Endothelial cell of umbilical vein (primary cell): ENCODE data around the gene WDFY3. TPM values are rescaled to one million over a fixed set of nuclear protein-coding genes. Genes with fewer than 3 reads are reported as not detected.

Experiments used
- BruUV-seq: library from RNA; stranded (reverse); fragments of 400-500 nt; replicated peaks from 2 replicates; lab custom pipeline; 2021; lab: Mats Ljungman, UMichigan
- CTCF ChIA-PET: fragments of 300-600, 350-600 bp; sonication (Branson Sonifier 250); formaldehyde crosslinking; loops from one replicate; lab custom pipeline; 2021; ENCODE audit warnings: antibody characterized with exemption, inconsistent platforms; lab: Charles Lee
- POLR2A ChIA-PET: fragments of 300-600, 350-600 bp; sonication (Branson Sonifier 250); formaldehyde crosslinking; loops from one replicate; lab custom pipeline; 2021; ENCODE audit warnings: antibody characterized with exemption, inconsistent platforms; lab: Charles Lee
- DNase-seq: peaks from one replicate; pipeline ENCODE4 v3.0.0-alpha.2; 2011; ENCODE audit warnings: low read depth, low spot score
- FAIRE-seq: peaks from 2 replicates; lab custom pipeline; 2011; peaks lifted over from hg19 to GRCh38; lab: Jason Lieb, UNC
- H2AFZ ChIP-seq: 2 replicates; pipeline ENCODE4 v1.6.0; 2012; ENCODE audit warnings: low read depth, low read length, control low read depth, inconsistent platforms
- H3K27ac ChIP-seq: 2 replicates; pipeline ENCODE4 v1.5.1; 2011; ENCODE audit warnings: low read depth, mild to moderate bottlenecking, control low read depth, low read length, moderate library complexity; ENCODE audit not compliant: insufficient read depth
- H3K27me3 ChIP-seq, 2 experiments: 2 replicates each; pipeline versions ENCODE4 v1.6.0 to v1.6.1; 2011; ENCODE audit warnings: low read length in 2 of 2, mixed read lengths in 1 of 2; ENCODE audit not compliant: control insufficient read depth in 2 of 2, insufficient read depth in 2 of 2
- H3K36me3 ChIP-seq, 2 experiments: 2 replicates in 1 of 2; 3 replicates in 1 of 2; pipeline ENCODE4 v1.5.1; 2011; ENCODE audit warnings: low read length in 2 of 2, mild to moderate bottlenecking in 1 of 2, moderate library complexity in 1 of 2; ENCODE audit not compliant: control insufficient read depth in 2 of 2, insufficient read depth in 2 of 2; ENCODE audit errors: extremely low read depth in 1 of 2
- H3K4me1 ChIP-seq: 3 replicates; pipeline ENCODE4 v1.5.1; 2011; ENCODE audit warnings: mild to moderate bottlenecking, low read length; ENCODE audit not compliant: control insufficient read depth, insufficient read depth; ENCODE audit errors: extremely low read depth
- H3K4me2 ChIP-seq: 2 replicates; pipeline ENCODE4 v1.6.1; 2011; ENCODE audit warnings: low read length, control low read depth, mixed read lengths; ENCODE audit not compliant: insufficient read depth
- H3K4me3 ChIP-seq, 3 experiments: fragments of 200-600 bp in 1 of 3; sonication (generic), shearing (Covaris generic) in 1 of 3; replicated peaks in 1 of 3; 2 replicates each; pipeline ENCODE4 v1.5.1; 2011 to 2016; ENCODE audit warnings: control low read depth in 3 of 3, low read length in 3 of 3, mild to moderate bottlenecking in 2 of 3, inconsistent platforms in 1 of 3, low read depth in 1 of 3, moderate library complexity in 1 of 3; ENCODE audit not compliant: insufficient read depth in 1 of 3
- H3K79me2 ChIP-seq: 2 replicates; pipeline ENCODE4 v1.6.0; 2012; ENCODE audit warnings: low read length, inconsistent platforms; ENCODE audit not compliant: control insufficient read depth, insufficient read depth
- H3K9ac ChIP-seq: replicated peaks from 2 replicates; pipeline ENCODE3; 2011; ENCODE audit warnings: low read length, control low read depth; ENCODE audit not compliant: insufficient read depth; ENCODE audit errors: extremely low read depth
- H3K9me1 ChIP-seq: replicated peaks from 3 replicates; pipeline ENCODE4 v1.6.0; 2011; ENCODE audit warnings: mild to moderate bottlenecking, low read length; ENCODE audit not compliant: control insufficient read depth, insufficient read depth; ENCODE audit errors: extremely low read depth
- H3K9me3 ChIP-seq: replicated peaks from 2 replicates; pipeline ENCODE4 v1.5.1; 2012; ENCODE audit warnings: low read length, inconsistent platforms; ENCODE audit not compliant: control insufficient read depth, insufficient read depth
- H4K20me1 ChIP-seq: replicated peaks from 2 replicates; pipeline ENCODE3; 2011; ENCODE audit warnings: mild to moderate bottlenecking, low read length; ENCODE audit not compliant: control insufficient read depth, insufficient read depth; ENCODE audit errors: extremely low read depth
- CTCF ChIP-seq, 2 donors: IDR thresholded peaks; 1 replicate in 1 of 2; 2 replicates in 1 of 2; pipeline ENCODE4 v1.5.1; 2011; ENCODE audit warnings: low read length in 2 of 2, mild to moderate bottlenecking in 2 of 2, moderate library complexity in 2 of 2, control low read depth in 1 of 2, inconsistent platforms in 1 of 2, low read depth in 1 of 2; ENCODE audit not compliant: insufficient read depth in 1 of 2; ENCODE audit errors: extremely low read depth in 1 of 2
- EZH2 ChIP-seq: IDR thresholded peaks from 2 replicates; pipeline ENCODE4 v1.6.1; 2012; ENCODE audit warnings: borderline replicate concordance, low read depth, mild to moderate bottlenecking, moderate library complexity, low read length, inconsistent platforms; ENCODE audit not compliant: severe bottlenecking
- GATA2 ChIP-seq: IDR thresholded peaks from 2 replicates; pipeline ENCODE4 v1.7.0; 2011; ENCODE audit warnings: low read depth, mild to moderate bottlenecking, moderate library complexity, mixed read lengths, low read length; ENCODE audit not compliant: insufficient read length, insufficient read depth
- dilution Hi-C: fragments of 300-500 bp; cut with MboI; formaldehyde crosslinking; loops from one replicate; pipeline ENCODE4 v1.15.0; 2019; ENCODE audit warnings: low sequenced_read_pairs; ENCODE audit not compliant: extremely low pct_ligation_motif_present
- intact Hi-C: fragments of 100-400 bp; cut with micrococcal nuclease; formaldehyde crosslinking; loops from one replicate; pipeline ENCODE4 v1.10.0; 2022
- polyA plus RNA-seq, 4 experiments: library from polyadenylated mRNA; depleted of rRNA in 3 of 4; stranded (reverse) in 3 of 4; unstranded in 1 of 4; fragments of >200 nt; gene quantifications; 2 replicates each; pipeline versions ENCODE4 v1.2.1 to v1.2.3, GENCODE V29; 2011 to 2012; ENCODE audit warnings: missing spikeins in 1 of 4
- total RNA-seq: library from RNA; stranded (reverse); gene quantifications from 2 replicates; pipeline ENCODE4 v1.2.3, GENCODE V29; 2021

The WDFY3 gene
- total and polyA plus RNA-seq, 2 donors (not counting 3 experiments of a cell fraction or from before 2014, with no cell fraction given): 37.0 to 113 TPM

- FAIRE-seq (no peak), DNase-seq (peak; percentile 53)
- Histone ChIP-seq H3K9ac (peak overlapping the region; percentile 67), H3K27me3 (no peaks in the 10 kb centered on the region), H3K4me2 (peak overlapping the region; percentile 78), H3K36me3 (no peaks in the 10 kb centered on the region), H4K20me1 (no peaks in the 10 kb centered on the region), H3K9me3 (no peaks in the 10 kb centered on the region), H3K4me3 (peak overlapping the region; percentile 57 to 95 (median 78)), H2AFZ (peak overlapping the region; percentile 18), H3K27ac (peak overlapping the region; percentile 40), H3K9me1 (no peaks in the 10 kb centered on the region), H3K79me2 (peaks cover 49% of the 10 kb centered on the region), H3K4me1 (peaks cover 7% of the 10 kb centered on the region)
- BruUV-seq: no TSS peak
- intact Hi-C loops (loop anchor here (1.0 to 5.0 kb wide), 7 partner anchors 27 to 275 kb away; no protein-coding TSS in a partner anchor), dilution Hi-C loops (no loop called here)
- ChIA-PET POLR2A (interaction anchor here (1.3 kb wide), 1 partner anchor 27 kb away, joined by 4 read pairs; no protein-coding TSS in a partner anchor), CTCF (interaction anchor here (0.8 to 2.5 kb wide), 13 partner anchors 10 to 218 kb away, joined by 3 to 34 read pairs (median 3); no protein-coding TSS in a partner anchor)
- TF ChIP-seq GATA2 (no peak), EZH2 (no peak), CTCF (IDR thresholded peaks at IDR 0.05; ENCODE audit: extremely low read depth in 1 of 2, insufficient read depth in 1 of 2, low read depth in 1 of 2, low read length in 2 of 2) (peak in 1 of 2 donors; percentile 19)
Observed at GRCh38 chr4:84965553-84966381, 723 bp downstream of the WDFY3 start.
